Fibroblast of the aortic adventitia (primary cell): ENCODE data around the gene ZDHHC7. TPM values are rescaled to one million over a fixed set of nuclear protein-coding genes. Genes with fewer than 3 reads are reported as not detected.

Source experiments
- DNase-seq: peaks from one replicate; pipeline ENCODE4 v3.0.0-alpha.2; 2010; ENCODE audit warnings: low read depth
- H3K4me3 ChIP-seq: 2 replicates; pipeline ENCODE4 v1.5.1; 2011; ENCODE audit warnings: low read depth, mild to moderate bottlenecking, control low read depth, low read length, moderate library complexity
- total RNA-seq: library from RNA; depleted of rRNA; stranded (reverse); fragments of >200 nt; gene quantifications from 2 replicates; pipeline ENCODE4 v1.2.3, GENCODE V29; 2012; ENCODE audit warnings: low replicate concordance
- TF ChIP-seq, protein P1 (sequence below): IDR thresholded peaks from 2 replicates; pipeline ENCODE4 v1.5.1; 2011; ENCODE audit warnings: mild to moderate bottlenecking, low read length, control low read depth, inconsistent platforms; ENCODE audit not compliant: insufficient read depth

ZDHHC7 gene
- total RNA-seq, 1 donor = 82.5 TPM

GRCh38 chr16:84985079-84986065 is 26.0 kb downstream of the ZDHHC7 start:
- H3K4me3 ChIP-seq = no peak overlapping the region
- DNase-seq = peak; percentile 89
- TF ChIP-seq, protein P1, sequence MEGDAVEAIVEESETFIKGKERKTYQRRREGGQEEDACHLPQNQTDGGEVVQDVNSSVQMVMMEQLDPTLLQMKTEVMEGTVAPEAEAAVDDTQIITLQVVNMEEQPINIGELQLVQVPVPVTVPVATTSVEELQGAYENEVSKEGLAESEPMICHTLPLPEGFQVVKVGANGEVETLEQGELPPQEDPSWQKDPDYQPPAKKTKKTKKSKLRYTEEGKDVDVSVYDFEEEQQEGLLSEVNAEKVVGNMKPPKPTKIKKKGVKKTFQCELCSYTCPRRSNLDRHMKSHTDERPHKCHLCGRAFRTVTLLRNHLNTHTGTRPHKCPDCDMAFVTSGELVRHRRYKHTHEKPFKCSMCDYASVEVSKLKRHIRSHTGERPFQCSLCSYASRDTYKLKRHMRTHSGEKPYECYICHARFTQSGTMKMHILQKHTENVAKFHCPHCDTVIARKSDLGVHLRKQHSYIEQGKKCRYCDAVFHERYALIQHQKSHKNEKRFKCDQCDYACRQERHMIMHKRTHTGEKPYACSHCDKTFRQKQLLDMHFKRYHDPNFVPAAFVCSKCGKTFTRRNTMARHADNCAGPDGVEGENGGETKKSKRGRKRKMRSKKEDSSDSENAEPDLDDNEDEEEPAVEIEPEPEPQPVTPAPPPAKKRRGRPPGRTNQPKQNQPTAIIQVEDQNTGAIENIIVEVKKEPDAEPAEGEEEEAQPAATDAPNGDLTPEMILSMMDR = no peak

- no peak for DNase-seq
- TF ChIP-seq, protein P1 = no peak
- H3K4me3 ChIP-seq = no peak overlapping the region
Observed at GRCh38 chr16:84982434-84982833, 28.9 kb downstream of the ZDHHC7 start.

GRCh38 chr16:84979516-84979915 is 31.8 kb downstream of the ZDHHC7 start:
- H3K4me3 ChIP-seq = no peak overlapping the region
- TF ChIP-seq, protein P1 = no peak
- no peak for DNase-seq

GRCh38 chr16:84976644-84977400 is 34.5 kb downstream of the ZDHHC7 start:
- DNase-seq = no peak
- no peak overlapping the region for H3K4me3 ChIP-seq
- TF ChIP-seq, protein P1 = no peak

DNA sequence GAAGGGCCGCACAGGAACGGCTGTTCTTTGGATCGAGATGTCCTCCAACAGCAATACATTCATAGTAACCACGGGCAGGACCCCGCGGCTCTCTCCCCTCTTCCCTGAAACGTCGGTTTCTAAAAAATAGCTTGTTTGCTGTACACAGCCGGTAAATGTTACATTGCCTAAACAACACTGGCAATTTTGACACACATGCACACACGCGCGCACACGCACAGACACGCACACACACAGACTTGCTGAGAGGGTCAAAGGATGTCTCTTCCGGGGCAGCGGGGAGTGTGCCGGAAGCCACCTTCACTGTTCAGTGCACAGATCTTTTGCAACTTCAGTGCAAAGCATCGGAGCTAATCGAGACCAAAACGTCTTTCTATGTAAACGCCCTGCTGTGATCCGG is 35.8 kb downstream of the ZDHHC7 start:
- H3K4me3 ChIP-seq = no peak overlapping the region
- no peak for DNase-seq
- TF ChIP-seq, protein P1 = no peak

- TF ChIP-seq, protein P1 = no peak
- no peak for DNase-seq
- H3K4me3 ChIP-seq = no peak overlapping the region
Observed at GRCh38 chr16:84975066-84975465, 36.3 kb downstream of the ZDHHC7 start.
